AML-193 (cell line): ENCODE data around the gene PLCL1.

Experiments used
- DNase-seq, 2 experiments: peaks; one replicate each; lab custom pipeline; 2025; lab: John Stamatoyannopoulos, UW

PLCL1 gene

GRCh38 chr2:197954328-197954727, 149.9 kb downstream of the PLCL1 start:
- DNase-seq = no peak

- no peak for DNase-seq
Observed at GRCh38 chr2:197958592-197959150, 154.3 kb downstream of the PLCL1 start.

GRCh38 chr2:197959383-197959782, 155.0 kb downstream of the PLCL1 start:
- DNase-seq = no peak

GRCh38 chr2:197960786-197961185, 156.4 kb downstream of the PLCL1 start:
- DNase-seq = no peak

GRCh38 chr2:197964720-197965119, 160.3 kb downstream of the PLCL1 start:
- no peak for DNase-seq

- DNase-seq = no peak
Observed at GRCh38 chr2:197965756-197966155, 161.4 kb downstream of the PLCL1 start.

- DNase-seq = no peak
Observed at GRCh38 chr2:197969391-197969893, 165.0 kb downstream of the PLCL1 start.

GRCh38 chr2:197972061-197972460, 167.7 kb downstream of the PLCL1 start:
- no peak for DNase-seq

- DNase-seq = no peak
Observed at GRCh38 chr2:197972587-197972986, 168.2 kb downstream of the PLCL1 start.

- no peak for DNase-seq
Observed at GRCh38 chr2:197973772-197974171, 169.4 kb downstream of the PLCL1 start.

- no peak for DNase-seq
Observed at GRCh38 chr2:197975931-197976519, 171.6 kb downstream of the PLCL1 start.

- no peak for DNase-seq
Observed at GRCh38 chr2:197978971-197979370, 174.6 kb downstream of the PLCL1 start.

- DNase-seq = no peak
Observed at GRCh38 chr2:197982565-197982964, 178.2 kb downstream of the PLCL1 start.

- no peak for DNase-seq
Observed at GRCh38 chr2:197985029-197985638, 180.7 kb downstream of the PLCL1 start.

GRCh38 chr2:197986977-197987376, 182.6 kb downstream of the PLCL1 start:
- DNase-seq = no peak

GRCh38 chr2:197990356-197990755, 186.0 kb downstream of the PLCL1 start:
- DNase-seq = no peak

GRCh38 chr2:197992482-197993133, 188.2 kb downstream of the PLCL1 start:
- DNase-seq = no peak

GRCh38 chr2:197993363-197993762, 189.0 kb downstream of the PLCL1 start:
- no peak for DNase-seq

- no peak for DNase-seq
Observed at GRCh38 chr2:197993830-197994229, 189.4 kb downstream of the PLCL1 start.

GRCh38 chr2:197994751-197995150, 190.4 kb downstream of the PLCL1 start:
- DNase-seq = no peak

GRCh38 chr2:197996583-197996982, 192.2 kb downstream of the PLCL1 start:
- no peak for DNase-seq

- DNase-seq = no peak
Observed at GRCh38 chr2:197997083-197997541, 192.7 kb downstream of the PLCL1 start.

GRCh38 chr2:197998702-197999101, 194.3 kb downstream of the PLCL1 start:
- no peak for DNase-seq
